ENCODE measurements around the gene MMP19.

DNA sequence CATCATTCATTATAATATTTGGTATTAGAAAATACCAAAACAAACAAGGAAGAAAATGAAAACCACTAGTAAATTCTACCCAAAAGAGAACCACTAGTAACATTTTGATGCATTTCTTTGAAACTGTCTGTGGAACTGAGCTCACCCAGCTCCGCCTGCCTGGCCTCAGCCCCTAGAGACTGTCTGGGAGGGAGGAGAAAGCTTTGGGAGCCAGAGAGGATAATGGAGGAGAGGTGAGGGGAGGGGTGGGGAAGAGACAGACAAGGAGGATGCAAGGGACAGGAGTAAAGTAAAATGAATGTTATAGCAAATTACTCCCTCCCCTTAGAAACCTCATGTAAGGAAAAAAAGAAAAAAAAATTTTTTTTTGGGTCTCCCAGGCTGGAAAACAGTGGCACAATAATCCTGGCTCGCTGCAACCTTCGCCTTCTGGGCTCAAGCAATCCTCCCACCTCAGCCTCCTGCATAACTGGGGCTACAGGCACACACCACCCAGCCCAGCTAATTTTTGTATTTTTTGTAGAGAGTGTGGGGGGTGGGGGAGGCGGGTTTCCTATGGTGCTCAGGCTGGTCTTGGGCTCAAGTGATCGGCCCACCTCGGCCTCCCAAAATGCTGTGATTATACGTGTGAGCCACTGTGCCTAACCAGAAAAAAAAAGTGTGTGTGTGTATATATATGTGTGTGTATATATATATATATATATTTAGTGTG is 3.2 kb upstream of the MMP19 start:
- no peak for TF ChIP-seq EZH2phosphoT487 (IDR thresholded peaks at IDR 0.05; ENCODE audit: insufficient read depth, low read depth)
- no peak for TF ChIP-seq EZH2 (IDR thresholded peaks at IDR 0.05; ENCODE audit: insufficient read depth, poor library complexity, severe bottlenecking)

Data from GM23248 (cell line).